Hematopoietic multipotent progenitor cell treated with erythropoietin and hydrocortisone succinate and interleukin-3 and kit ligand, for 15 days (in vitro differentiated cells): ENCODE measurements around the gene CDCA3.

Experiments
- DNase-seq: peaks from one replicate; pipeline ENCODE4 v3.0.0-alpha.2; 2015; ENCODE audit warnings: low spot score

The CDCA3 gene

DNA sequence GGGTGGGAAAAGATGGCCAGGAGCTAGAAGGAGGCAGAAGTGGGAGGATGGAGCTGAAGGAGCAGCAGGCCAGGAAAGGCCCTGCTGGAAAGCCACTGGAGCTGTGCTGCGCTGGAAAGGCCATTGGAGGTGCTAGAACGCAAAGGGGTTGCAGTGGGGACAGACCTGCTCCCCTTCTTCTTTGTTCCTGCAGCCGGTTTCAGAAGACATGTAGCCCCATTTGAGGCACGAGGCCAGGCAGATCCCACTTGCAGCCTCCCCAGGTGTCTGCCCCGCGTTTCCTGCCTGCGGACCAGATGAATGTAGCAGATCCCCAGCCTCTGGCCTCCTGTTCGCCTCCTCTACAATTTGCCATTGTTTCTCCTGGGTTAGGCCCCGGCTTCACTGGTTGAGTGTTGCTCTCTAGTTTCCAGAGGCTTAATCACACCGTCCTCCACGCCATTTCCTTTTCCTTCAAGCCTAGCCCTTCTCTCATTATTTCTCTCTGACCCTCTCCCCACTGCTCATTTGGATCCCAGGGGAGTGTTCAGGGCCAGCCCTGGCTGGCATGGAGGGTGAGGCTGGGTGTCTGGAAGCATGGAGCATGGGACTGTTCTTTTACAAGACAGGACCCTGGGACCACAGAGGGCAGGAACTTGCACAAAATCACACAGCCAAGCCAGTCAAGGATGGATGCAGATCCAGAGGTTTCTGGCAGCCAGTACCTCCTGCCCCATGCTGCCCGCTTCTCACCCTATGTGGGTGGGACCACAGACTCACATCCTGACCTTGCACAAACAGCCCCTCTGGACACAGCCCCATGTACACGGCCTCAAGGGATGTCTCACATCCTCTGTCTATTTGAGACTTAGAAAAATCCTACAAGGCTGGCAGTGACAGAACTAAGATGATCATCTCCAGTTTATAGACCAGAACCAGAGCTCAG is 31.7 kb downstream of the CDCA3 start:
- DNase-seq = no peak

DNA sequence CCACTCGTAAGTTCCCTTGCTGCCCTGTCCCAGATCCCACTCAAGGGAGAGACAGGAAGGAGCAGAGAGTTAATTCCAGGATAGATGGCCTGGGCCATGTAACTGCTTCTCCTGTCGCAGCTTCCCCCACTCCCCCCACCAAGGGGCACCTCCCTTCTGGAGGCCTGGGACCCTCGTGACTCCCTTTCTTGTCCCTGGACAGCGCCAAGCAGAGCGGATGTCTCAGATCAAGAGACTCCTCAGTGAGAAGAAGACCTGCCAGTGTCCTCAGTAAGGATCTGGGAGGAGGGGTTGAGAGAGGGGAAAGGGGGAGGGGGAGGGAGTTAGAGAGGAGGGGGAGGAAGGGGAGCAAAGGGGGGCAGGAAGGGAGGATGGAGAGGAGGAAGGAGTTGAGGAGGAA is 32.4 kb downstream of the CDCA3 start:
- DNase-seq = no peak

DNA sequence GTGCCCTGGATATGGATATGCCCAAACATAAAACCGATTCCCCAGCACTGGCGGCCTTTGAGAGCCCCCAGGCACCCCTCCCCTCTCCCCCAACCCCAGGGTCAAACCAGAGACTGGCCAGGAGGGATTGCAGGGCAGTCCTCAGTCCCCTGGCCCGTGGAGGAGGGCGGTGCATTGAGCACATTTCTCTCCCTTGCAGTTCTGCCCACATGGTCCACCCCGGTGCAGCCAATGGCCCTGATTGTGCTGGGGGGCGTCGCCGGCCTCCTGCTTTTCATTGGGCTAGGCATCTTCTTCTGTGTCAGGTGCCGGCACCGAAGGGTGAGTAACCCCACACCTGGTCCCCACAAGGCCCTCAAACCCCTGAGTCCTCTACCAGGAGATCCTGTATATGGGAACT is 32.9 kb downstream of the CDCA3 start:
- DNase-seq = no peak

DNA sequence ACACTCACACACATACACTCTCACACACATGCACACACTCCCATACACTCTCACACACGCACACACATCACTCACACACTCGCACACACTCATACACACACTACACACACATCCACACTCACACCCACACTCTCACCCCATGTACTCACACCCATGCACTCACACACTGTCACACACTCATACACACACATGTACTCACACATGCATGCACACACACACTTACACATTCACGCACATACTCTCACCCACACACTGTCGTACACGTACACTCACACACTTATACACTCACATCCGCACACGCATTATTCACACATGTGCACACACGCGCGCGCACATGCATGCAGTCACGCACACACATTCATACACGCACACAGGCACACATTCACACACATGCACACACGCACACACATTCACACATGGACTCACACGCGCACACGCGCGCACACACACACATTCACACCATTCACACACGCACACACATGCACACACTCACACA is 33.4 kb downstream of the CDCA3 start:
- no peak for DNase-seq

DNA sequence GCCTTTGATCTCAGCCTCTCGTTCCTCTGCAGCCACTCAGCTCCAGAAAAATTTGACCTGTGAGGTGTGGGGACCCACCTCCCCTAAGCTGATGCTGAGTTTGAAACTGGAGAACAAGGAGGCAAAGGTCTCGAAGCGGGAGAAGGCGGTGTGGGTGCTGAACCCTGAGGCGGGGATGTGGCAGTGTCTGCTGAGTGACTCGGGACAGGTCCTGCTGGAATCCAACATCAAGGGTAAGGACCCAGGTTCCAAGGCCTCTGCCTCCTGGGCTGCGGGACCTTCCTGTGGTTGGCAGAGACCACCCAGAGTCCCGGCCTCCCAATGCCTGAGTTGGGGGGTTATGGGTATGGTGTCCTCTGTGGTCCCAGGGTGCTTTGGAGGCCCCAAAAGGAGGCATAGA is 34.0 kb downstream of the CDCA3 start:
- DNase-seq = no peak

DNA sequence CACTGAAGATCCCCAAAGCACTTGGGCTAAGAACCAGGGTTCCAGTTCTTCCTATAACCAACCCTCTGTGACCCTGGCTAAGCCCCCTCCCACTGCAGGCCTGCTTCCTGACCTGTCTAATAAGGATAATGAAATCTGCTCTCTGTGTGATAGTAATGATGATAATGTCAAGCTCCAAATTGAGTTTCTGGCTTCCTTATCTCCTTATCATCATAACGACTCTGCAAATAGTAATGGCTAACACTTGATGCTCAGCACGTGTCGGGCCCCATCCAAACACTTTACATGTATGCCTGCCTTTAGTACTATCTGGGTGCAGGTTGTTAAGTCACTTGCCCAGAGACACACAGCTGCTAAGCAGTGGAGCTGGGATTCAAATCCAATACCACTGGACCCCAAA is 34.5 kb downstream of the CDCA3 start:
- no peak for DNase-seq

DNA sequence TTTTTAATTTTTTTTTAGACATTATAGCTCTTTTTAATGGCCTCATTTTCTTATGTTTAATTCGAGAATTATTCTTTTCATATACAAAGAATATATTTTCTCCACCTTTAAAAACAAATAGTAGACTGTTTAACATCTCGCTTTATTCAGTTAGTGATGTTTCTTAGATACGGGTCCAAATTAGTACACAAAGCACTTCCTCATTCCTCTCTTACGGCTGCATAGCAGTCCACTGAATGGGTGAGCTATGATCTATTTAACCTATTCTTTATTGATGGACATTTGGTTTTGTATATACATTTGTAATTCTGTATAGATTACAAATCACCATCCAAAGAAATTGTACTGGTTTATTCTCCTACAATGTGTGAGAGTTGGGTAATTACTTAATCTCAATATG is 37.7 kb downstream of the CDCA3 start:
- DNase-seq = no peak

DNA sequence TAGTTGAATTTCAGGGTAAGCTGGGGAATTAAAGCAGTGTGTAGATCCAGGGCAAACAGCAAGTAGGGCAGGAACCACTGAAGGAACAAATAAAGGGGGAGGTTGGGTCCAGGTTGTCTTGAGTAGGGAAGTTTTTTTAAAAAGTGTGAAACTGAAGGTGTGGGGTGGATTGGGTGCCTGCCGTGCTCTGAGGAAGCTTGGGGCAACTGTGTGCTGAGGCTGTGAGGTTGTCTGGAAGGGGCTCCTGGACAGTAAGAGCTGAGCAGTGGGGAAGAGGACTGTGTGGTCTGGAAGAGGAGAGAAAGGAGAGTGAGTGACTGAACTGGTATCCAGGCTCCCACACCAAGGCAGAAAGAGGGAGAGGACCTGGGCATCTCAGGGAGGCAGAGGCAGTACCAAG is 40.3 kb downstream of the CDCA3 start:
- no peak for DNase-seq

DNA sequence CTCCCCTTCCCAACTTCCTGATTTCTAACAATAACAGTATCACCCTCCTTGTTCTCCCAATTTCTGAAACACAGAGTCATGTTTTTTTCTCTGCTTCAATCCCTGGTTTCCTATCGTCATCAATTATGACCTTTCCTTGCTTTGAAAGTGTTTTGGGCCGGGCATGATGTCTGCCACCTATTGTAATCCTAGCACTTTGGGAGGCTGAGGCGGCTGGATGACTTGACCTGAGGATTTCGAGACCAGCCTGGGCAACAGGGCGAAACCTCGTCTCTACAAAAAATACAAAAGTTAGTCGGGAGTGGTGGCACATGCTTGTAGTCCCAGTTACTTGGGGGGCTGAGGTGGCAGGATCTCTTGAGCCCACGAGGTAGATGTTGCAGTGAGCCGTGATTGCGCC is 42.0 kb downstream of the CDCA3 start:
- no peak for DNase-seq

DNA sequence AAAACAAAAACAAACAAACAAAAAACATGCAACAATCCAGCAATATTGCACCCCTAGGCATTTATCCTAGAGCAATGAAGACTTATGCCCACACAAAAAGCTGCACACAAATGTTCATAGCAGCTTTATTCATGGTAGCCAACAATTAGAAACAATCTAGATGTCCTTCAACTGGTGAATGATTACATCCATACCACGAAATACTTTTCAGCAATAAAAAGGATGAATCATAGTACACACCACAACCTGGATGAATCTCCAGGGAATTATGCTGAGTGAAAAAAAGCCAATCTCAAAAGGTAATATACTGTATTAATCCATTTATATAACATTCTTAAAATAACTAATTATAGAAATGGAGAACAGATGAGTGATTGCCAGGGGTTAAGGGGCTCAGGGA is 43.9 kb downstream of the CDCA3 start:
- DNase-seq = no peak

DNA sequence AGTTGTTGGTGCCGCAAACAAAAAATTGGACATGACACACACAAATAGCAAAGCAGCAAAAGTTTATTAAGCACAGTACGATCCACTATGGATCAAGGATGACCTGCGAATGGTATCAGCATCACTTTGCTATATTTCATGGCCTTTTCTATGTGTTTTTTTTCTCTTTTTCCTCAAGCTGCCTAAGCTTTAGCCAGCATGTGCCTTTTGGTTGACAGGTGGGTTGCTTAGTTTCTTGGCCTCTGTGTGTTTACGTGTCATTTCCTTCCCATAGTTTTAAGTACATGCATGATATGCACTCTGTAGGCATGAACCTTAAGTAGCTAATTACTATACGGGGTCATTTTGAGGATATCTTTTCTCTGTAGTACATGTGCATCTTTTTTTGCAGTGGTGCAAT is 51.9 kb downstream of the CDCA3 start:
- DNase-seq = no peak
